ENCODE results near the gene GALNT10. TPM values are rescaled to one million over a fixed set of nuclear protein-coding genes. Genes with fewer than 3 reads are reported as not detected.

GALNT10 gene
- polyA plus RNA-seq, 2 donors = 1.4 to 1.9 TPM

- H3K27me3 ChIP-seq (ENCODE audit: control insufficient read depth in 1 of 2, insufficient read depth in 2 of 2, low read length in 2 of 2) = no peaks in the 10 kb centered on the region
- H3K4me1 ChIP-seq (ENCODE audit: control insufficient read depth in 2 of 2, insufficient read depth in 2 of 2, low read length in 1 of 2) = no peaks in the 10 kb centered on the region
- H3K27ac ChIP-seq (ENCODE audit: low read depth in 2 of 2, low read length in 1 of 2) = no peak overlapping the region
- H3K4me3 ChIP-seq (ENCODE audit: low read depth in 1 of 2, low read length in 2 of 2) = no peak overlapping the region
- no peaks in the 10 kb centered on the region for H3K9me3 ChIP-seq (ENCODE audit: control insufficient read depth in 2 of 2, insufficient read depth in 1 of 2, low read depth in 1 of 2, low read length in 1 of 2)
- no peaks in the 10 kb centered on the region for H3K36me3 ChIP-seq (ENCODE audit: control insufficient read depth in 2 of 2, insufficient read depth in 2 of 2, low read length in 1 of 2)
- WGBS, 2 donors = 27 to 31% methylated on average over 2 of the region's 2 CpGs
Observed at GRCh38 chr5:154176181-154176580, 14.4 kb upstream of the GALNT10 start.

GRCh38 chr5:154178661-154179060 is 11.9 kb upstream of the GALNT10 start:
- Histone ChIP-seq H3K4me3 (ENCODE audit: low read depth in 1 of 2, low read length in 2 of 2) (no peak overlapping the region), H3K4me1 (ENCODE audit: control insufficient read depth in 2 of 2, insufficient read depth in 2 of 2, low read length in 1 of 2) (no peaks in the 10 kb centered on the region), H3K9me3 (ENCODE audit: control insufficient read depth in 2 of 2, insufficient read depth in 1 of 2, low read depth in 1 of 2, low read length in 1 of 2) (no peaks in the 10 kb centered on the region), H3K27me3 (ENCODE audit: control insufficient read depth in 1 of 2, insufficient read depth in 2 of 2, low read length in 2 of 2) (no peaks in the 10 kb centered on the region), H3K36me3 (ENCODE audit: control insufficient read depth in 2 of 2, insufficient read depth in 2 of 2, low read length in 1 of 2) (no peaks in the 10 kb centered on the region), H3K27ac (ENCODE audit: low read depth in 2 of 2, low read length in 1 of 2) (no peak overlapping the region)
- WGBS, 2 donors = 71 to 77% methylated on average over 2 of the region's 2 CpGs

GRCh38 chr5:154179846-154180710 is 10.5 kb upstream of the GALNT10 start:
- Histone ChIP-seq H3K27ac (ENCODE audit: low read depth in 2 of 2, low read length in 1 of 2) (no peak overlapping the region), H3K9me3 (ENCODE audit: control insufficient read depth in 2 of 2, insufficient read depth in 1 of 2, low read depth in 1 of 2, low read length in 1 of 2) (no peaks in the 10 kb centered on the region), H3K36me3 (ENCODE audit: control insufficient read depth in 2 of 2, insufficient read depth in 2 of 2, low read length in 1 of 2) (no peaks in the 10 kb centered on the region), H3K27me3 (ENCODE audit: control insufficient read depth in 1 of 2, insufficient read depth in 2 of 2, low read length in 2 of 2) (no peaks in the 10 kb centered on the region), H3K4me1 (ENCODE audit: control insufficient read depth in 2 of 2, insufficient read depth in 2 of 2, low read length in 1 of 2) (no peaks in the 10 kb centered on the region), H3K4me3 (ENCODE audit: low read depth in 1 of 2, low read length in 2 of 2) (no peak overlapping the region)
- 59% methylated on average over 13 of the region's 13 CpGs for WGBS, 2 donors

- Histone ChIP-seq H3K27me3 (ENCODE audit: control insufficient read depth in 1 of 2, insufficient read depth in 2 of 2, low read length in 2 of 2) (no peaks in the 10 kb centered on the region), H3K9me3 (ENCODE audit: control insufficient read depth in 2 of 2, insufficient read depth in 1 of 2, low read depth in 1 of 2, low read length in 1 of 2) (no peaks in the 10 kb centered on the region), H3K4me3 (ENCODE audit: low read depth in 1 of 2, low read length in 2 of 2) (no peak overlapping the region), H3K36me3 (ENCODE audit: control insufficient read depth in 2 of 2, insufficient read depth in 2 of 2, low read length in 1 of 2) (no peaks in the 10 kb centered on the region), H3K27ac (ENCODE audit: low read depth in 2 of 2, low read length in 1 of 2) (no peak overlapping the region), H3K4me1 (ENCODE audit: control insufficient read depth in 2 of 2, insufficient read depth in 2 of 2, low read length in 1 of 2) (no peaks in the 10 kb centered on the region)
- WGBS, 2 donors = 74 to 97% methylated on average over 1 of the region's 1 CpG
Observed at GRCh38 chr5:154181161-154181560, 9.4 kb upstream of the GALNT10 start.

- 6 to 8% methylated on average over 24 to 25 of the region's 25 CpGs for WGBS, 2 donors
- H3K27me3 ChIP-seq (ENCODE audit: control insufficient read depth in 1 of 2, insufficient read depth in 2 of 2, low read length in 2 of 2) = no peaks in the 10 kb centered on the region
- H3K27ac ChIP-seq (ENCODE audit: low read depth in 2 of 2, low read length in 1 of 2) = no peak overlapping the region
- peaks cover 3 to 7% of the 10 kb centered on the region in 2 donors for H3K4me1 ChIP-seq (ENCODE audit: control insufficient read depth in 2 of 2, insufficient read depth in 2 of 2, low read length in 1 of 2)
- peak overlapping the region; percentile 54 to 94 for H3K4me3 ChIP-seq (ENCODE audit: low read depth in 1 of 2, low read length in 2 of 2)
- H3K9me3 ChIP-seq (ENCODE audit: control insufficient read depth in 2 of 2, insufficient read depth in 1 of 2, low read depth in 1 of 2, low read length in 1 of 2) = no peaks in the 10 kb centered on the region
- no peaks in the 10 kb centered on the region for H3K36me3 ChIP-seq (ENCODE audit: control insufficient read depth in 2 of 2, insufficient read depth in 2 of 2, low read length in 1 of 2)
Observed at GRCh38 chr5:154189256-154189818, 1.2 kb upstream of the GALNT10 start.

GRCh38 chr5:154189819-154190594 is 526 bp upstream of the GALNT10 start:
- H3K27me3 ChIP-seq (ENCODE audit: control insufficient read depth in 1 of 2, insufficient read depth in 2 of 2, low read length in 2 of 2) = no peaks in the 10 kb centered on the region
- peak overlapping the region; percentile 54 to 94 for H3K4me3 ChIP-seq (ENCODE audit: low read depth in 1 of 2, low read length in 2 of 2)
- WGBS, 2 donors = 0 to 1% methylated on average over 56 to 67 of the region's 67 CpGs
- H3K4me1 ChIP-seq (ENCODE audit: control insufficient read depth in 2 of 2, insufficient read depth in 2 of 2, low read length in 1 of 2) = peaks cover 3 to 7% of the 10 kb centered on the region in 2 donors
- H3K27ac ChIP-seq (ENCODE audit: low read depth in 2 of 2, low read length in 1 of 2) = peak overlapping the region; percentile 62 to 71
- H3K9me3 ChIP-seq (ENCODE audit: control insufficient read depth in 2 of 2, insufficient read depth in 1 of 2, low read depth in 1 of 2, low read length in 1 of 2) = no peaks in the 10 kb centered on the region
- no peaks in the 10 kb centered on the region for H3K36me3 ChIP-seq (ENCODE audit: control insufficient read depth in 2 of 2, insufficient read depth in 2 of 2, low read length in 1 of 2)

GRCh38 chr5:154191467-154192261 is 1.1 kb downstream of the GALNT10 start:
- 27 to 29% methylated on average over 10 of the region's 10 CpGs for WGBS, 2 donors
- Histone ChIP-seq H3K4me3 (ENCODE audit: low read depth in 1 of 2, low read length in 2 of 2) (peak overlapping the region in 1 of 2 donors; percentile 94), H3K9me3 (ENCODE audit: control insufficient read depth in 2 of 2, insufficient read depth in 1 of 2, low read depth in 1 of 2, low read length in 1 of 2) (no peaks in the 10 kb centered on the region), H3K4me1 (ENCODE audit: control insufficient read depth in 2 of 2, insufficient read depth in 2 of 2, low read length in 1 of 2) (peaks cover 3 to 7% of the 10 kb centered on the region in 2 donors), H3K36me3 (ENCODE audit: control insufficient read depth in 2 of 2, insufficient read depth in 2 of 2, low read length in 1 of 2) (no peaks in the 10 kb centered on the region), H3K27ac (ENCODE audit: low read depth in 2 of 2, low read length in 1 of 2) (no peak overlapping the region), H3K27me3 (ENCODE audit: control insufficient read depth in 1 of 2, insufficient read depth in 2 of 2, low read length in 2 of 2) (no peaks in the 10 kb centered on the region)

- H3K4me1 ChIP-seq (ENCODE audit: control insufficient read depth in 2 of 2, insufficient read depth in 2 of 2, low read length in 1 of 2) = peaks cover 4 to 13% of the 10 kb centered on the region in 2 donors
- H3K36me3 ChIP-seq (ENCODE audit: control insufficient read depth in 2 of 2, insufficient read depth in 2 of 2, low read length in 1 of 2) = no peaks in the 10 kb centered on the region
- no peaks in the 10 kb centered on the region for H3K9me3 ChIP-seq (ENCODE audit: control insufficient read depth in 2 of 2, insufficient read depth in 1 of 2, low read depth in 1 of 2, low read length in 1 of 2)
- H3K27me3 ChIP-seq (ENCODE audit: control insufficient read depth in 1 of 2, insufficient read depth in 2 of 2, low read length in 2 of 2) = no peaks in the 10 kb centered on the region
- no peak overlapping the region for H3K4me3 ChIP-seq (ENCODE audit: low read depth in 1 of 2, low read length in 2 of 2)
- 78 to 81% methylated on average over 3 of the region's 3 CpGs for WGBS, 2 donors
- H3K27ac ChIP-seq (ENCODE audit: low read depth in 2 of 2, low read length in 1 of 2) = no peak overlapping the region
Observed at GRCh38 chr5:154193283-154193682, 2.8 kb downstream of the GALNT10 start.

GRCh38 chr5:154193701-154194121 is 3.2 kb downstream of the GALNT10 start:
- no peaks in the 10 kb centered on the region for H3K9me3 ChIP-seq (ENCODE audit: control insufficient read depth in 2 of 2, insufficient read depth in 1 of 2, low read depth in 1 of 2, low read length in 1 of 2)
- no peak overlapping the region for H3K4me3 ChIP-seq (ENCODE audit: low read depth in 1 of 2, low read length in 2 of 2)
- H3K4me1 ChIP-seq (ENCODE audit: control insufficient read depth in 2 of 2, insufficient read depth in 2 of 2, low read length in 1 of 2) = peaks cover 4 to 17% of the 10 kb centered on the region in 2 donors
- H3K27me3 ChIP-seq (ENCODE audit: control insufficient read depth in 1 of 2, insufficient read depth in 2 of 2, low read length in 2 of 2) = no peaks in the 10 kb centered on the region
- H3K36me3 ChIP-seq (ENCODE audit: control insufficient read depth in 2 of 2, insufficient read depth in 2 of 2, low read length in 1 of 2) = no peaks in the 10 kb centered on the region
- no peak overlapping the region for H3K27ac ChIP-seq (ENCODE audit: low read depth in 2 of 2, low read length in 1 of 2)
- 77 to 80% methylated on average over 1 of the region's 1 CpG for WGBS, 2 donors

All from esophagus (tissue), 2 donors.